HUES64 (cell line): Measurements from ENCODE around the gene GADL1.

Source experiments
- H3K27ac ChIP-seq: 2 replicates; pipeline ENCODE4 v1.7.0; 2013; ENCODE audit warnings: low read depth, low read length, inconsistent platforms
- H3K27me3 ChIP-seq: 2 replicates; pipeline ENCODE4 v1.6.1; 2013; ENCODE audit warnings: mild to moderate bottlenecking, low read length; ENCODE audit not compliant: insufficient read depth
- H3K36me3 ChIP-seq: 2 replicates; pipeline ENCODE4 v1.6.1; 2013; ENCODE audit warnings: mild to moderate bottlenecking, low read length; ENCODE audit not compliant: insufficient read depth
- H3K4me1 ChIP-seq: 2 replicates; pipeline ENCODE4 v1.6.1; 2013; ENCODE audit warnings: mild to moderate bottlenecking, low read length, moderate library complexity; ENCODE audit not compliant: insufficient read depth
- H3K4me3 ChIP-seq: 2 replicates; pipeline ENCODE4 v1.5.1; 2013; ENCODE audit warnings: mild to moderate bottlenecking, low read length, moderate library complexity
- H3K9ac ChIP-seq: 2 replicates; pipeline ENCODE4 v1.6.1; 2013; ENCODE audit warnings: mild to moderate bottlenecking, low read depth, low read length
- H3K9me3 ChIP-seq: 2 replicates; pipeline ENCODE4 v1.6.1; 2013; ENCODE audit warnings: low read depth, low read length; ENCODE audit not compliant: insufficient read depth
- WGBS: fragments of 150-250, 120-280 bp; methylation state at CpG from one replicate; pipeline ENCODE4 v1.1.7; 2013; ENCODE audit warnings: missing lambda C conversion rate; 5-methylcytosine and 5-hydroxymethylcytosine counted together

The GADL1 gene

GRCh38 chr3:30738605-30739004 lies 155.9 kb downstream of the GADL1 start:
- Histone ChIP-seq H3K36me3 (no peaks in the 10 kb centered on the region), H3K4me3 (no peak overlapping the region), H3K4me1 (peaks cover 8% of the 10 kb centered on the region), H3K9me3 (no peaks in the 10 kb centered on the region), H3K27me3 (no peaks in the 10 kb centered on the region), H3K27ac (no peak overlapping the region), H3K9ac (no peak overlapping the region)
- WGBS: 100% methylated on average over 2 of the region's 3 CpGs

GRCh38 chr3:30737743-30738499 lies 156.5 kb downstream of the GADL1 start:
- Histone ChIP-seq H3K27ac (no peak overlapping the region), H3K9ac (no peak overlapping the region), H3K4me1 (peaks cover 1% of the 10 kb centered on the region), H3K9me3 (no peaks in the 10 kb centered on the region), H3K4me3 (no peak overlapping the region), H3K36me3 (no peaks in the 10 kb centered on the region), H3K27me3 (no peaks in the 10 kb centered on the region)
- 88% methylated on average over 3 of the region's 3 CpGs for WGBS

GRCh38 chr3:30733696-30734095 lies 160.8 kb downstream of the GADL1 start:
- Histone ChIP-seq H3K36me3 (no peaks in the 10 kb centered on the region), H3K9ac (no peak overlapping the region), H3K27ac (no peak overlapping the region), H3K9me3 (no peaks in the 10 kb centered on the region), H3K4me3 (no peak overlapping the region), H3K4me1 (no peaks in the 10 kb centered on the region), H3K27me3 (no peaks in the 10 kb centered on the region)
- 79% methylated on average over 2 of the region's 2 CpGs for WGBS

- H3K27ac ChIP-seq: no peak overlapping the region
- H3K4me3 ChIP-seq: no peak overlapping the region
- no peaks in the 10 kb centered on the region for H3K27me3 ChIP-seq
- no peaks in the 10 kb centered on the region for H3K9me3 ChIP-seq
- no peak overlapping the region for H3K9ac ChIP-seq
- no peaks in the 10 kb centered on the region for H3K4me1 ChIP-seq
- no CpG with 5 or more reads among the region's 1 CpG for WGBS
- H3K36me3 ChIP-seq: no peaks in the 10 kb centered on the region
These were observed 161.3 kb downstream of the GADL1 start for GRCh38 chr3:30733209-30733608.

GRCh38 chr3:30730967-30731366 lies 163.5 kb downstream of the GADL1 start:
- H3K9ac ChIP-seq: no peak overlapping the region

GRCh38 chr3:30729936-30730335 lies 164.5 kb downstream of the GADL1 start:
- H3K27me3 ChIP-seq: no peaks in the 10 kb centered on the region
- H3K4me3 ChIP-seq: no peak overlapping the region
- H3K4me1 ChIP-seq: no peaks in the 10 kb centered on the region
- H3K9me3 ChIP-seq: no peaks in the 10 kb centered on the region
- no peak overlapping the region for H3K9ac ChIP-seq
- no peak overlapping the region for H3K27ac ChIP-seq
- H3K36me3 ChIP-seq: no peaks in the 10 kb centered on the region

More at GRCh38 chr3:30730967-30731366, 163.5 kb downstream of the GADL1 start:
- H3K27ac ChIP-seq: no peak overlapping the region
- H3K9me3 ChIP-seq: no peaks in the 10 kb centered on the region
- 92% methylated on average over 3 of the region's 3 CpGs for WGBS
- no peaks in the 10 kb centered on the region for H3K27me3 ChIP-seq
- no peak overlapping the region for H3K4me3 ChIP-seq
- no peaks in the 10 kb centered on the region for H3K4me1 ChIP-seq
- H3K36me3 ChIP-seq: no peaks in the 10 kb centered on the region

GRCh38 chr3:30729512-30729911 lies 164.9 kb downstream of the GADL1 start:
- Histone ChIP-seq H3K27ac (no peak overlapping the region), H3K36me3 (no peaks in the 10 kb centered on the region), H3K4me3 (no peak overlapping the region), H3K27me3 (no peaks in the 10 kb centered on the region), H3K9me3 (no peaks in the 10 kb centered on the region), H3K4me1 (no peaks in the 10 kb centered on the region), H3K9ac (no peak overlapping the region)
- WGBS: 98% methylated on average over 2 of the region's 2 CpGs

- H3K27me3 ChIP-seq: no peaks in the 10 kb centered on the region
- H3K27ac ChIP-seq: no peak overlapping the region
- H3K4me1 ChIP-seq: no peaks in the 10 kb centered on the region
- WGBS: 100% methylated on average over 3 of the region's 4 CpGs
- H3K4me3 ChIP-seq: no peak overlapping the region
- no peaks in the 10 kb centered on the region for H3K36me3 ChIP-seq
- H3K9ac ChIP-seq: no peak overlapping the region
- H3K9me3 ChIP-seq: no peaks in the 10 kb centered on the region
These were observed 166.3 kb downstream of the GADL1 start for GRCh38 chr3:30728143-30728542.

- Histone ChIP-seq H3K4me3 (no peak overlapping the region), H3K36me3 (no peaks in the 10 kb centered on the region), H3K9ac (no peak overlapping the region), H3K27me3 (no peaks in the 10 kb centered on the region), H3K9me3 (no peaks in the 10 kb centered on the region), H3K27ac (no peak overlapping the region), H3K4me1 (no peaks in the 10 kb centered on the region; the same call in 1 of the 2 replicates)
- 96% methylated on average over 3 of the region's 3 CpGs for WGBS
These were observed 169.6 kb downstream of the GADL1 start for GRCh38 chr3:30724863-30725262.

- Histone ChIP-seq H3K9ac (no peak overlapping the region), H3K4me3 (no peak overlapping the region), H3K27ac (no peak overlapping the region), H3K36me3 (no peaks in the 10 kb centered on the region), H3K4me1 (no peaks in the 10 kb centered on the region; the same call in 1 of the 2 replicates), H3K27me3 (no peaks in the 10 kb centered on the region), H3K9me3 (no peaks in the 10 kb centered on the region)
- 91% methylated on average over 1 of the region's 1 CpG for WGBS
These were observed 171.2 kb downstream of the GADL1 start for GRCh38 chr3:30723211-30723610.

- Histone ChIP-seq H3K4me1 (no peaks in the 10 kb centered on the region; the same call in 1 of the 2 replicates), H3K27me3 (no peaks in the 10 kb centered on the region), H3K36me3 (no peaks in the 10 kb centered on the region), H3K27ac (no peak overlapping the region), H3K4me3 (no peak overlapping the region), H3K9me3 (no peaks in the 10 kb centered on the region), H3K9ac (no peak overlapping the region)
- WGBS: 79% methylated on average over 2 of the region's 2 CpGs
These were observed 173.2 kb downstream of the GADL1 start for GRCh38 chr3:30721314-30721634.
